Cardiac muscle cell (in vitro differentiated cells and primary cell): Measurements from ENCODE around the gene CCDC149. TPM values are rescaled to one million over a fixed set of nuclear protein-coding genes. Genes with fewer than 3 reads are reported as not detected.

Experiments used
- DNase-seq, 2 donors: peaks; one replicate each; pipeline versions ENCODE4 v3.0.0 to v3.0.0-alpha.2; 2010 to 2017; ENCODE audit warnings: low read depth in 1 of 2, low spot score in 1 of 2
- H3K27ac ChIP-seq: fragments of 200-600 bp; sonication (generic); 2 replicates; pipeline ENCODE4 v1.5.1; 2016
- H3K27me3 ChIP-seq: fragments of 200-600 bp; sonication (generic); 2 replicates; pipeline ENCODE4 v1.6.0; 2016; ENCODE audit warnings: control low read depth
- H3K36me3 ChIP-seq: fragments of 200-600 bp; sonication (generic); 2 replicates; pipeline ENCODE4 v1.5.1; 2016; ENCODE audit warnings: control low read depth
- H3K4me1 ChIP-seq: fragments of 200-600 bp; sonication (generic); 2 replicates; pipeline ENCODE4 v1.8.1; 2017; ENCODE audit warnings: low read depth, mild to moderate bottlenecking, mixed run types
- H3K4me3 ChIP-seq: fragments of 200-600 bp; sonication (generic); 2 replicates; pipeline ENCODE4 v1.5.1; 2016; ENCODE audit warnings: mild to moderate bottlenecking
- H3K9me3 ChIP-seq: fragments of 200-600 bp; sonication (generic); 2 replicates; pipeline ENCODE4 v1.5.1; 2017; ENCODE audit warnings: low read depth, mild to moderate bottlenecking, control low read depth
- CTCF ChIP-seq: IDR thresholded peaks from 2 replicates; pipeline ENCODE4 v1.5.1; 2012; ENCODE audit warnings: low read depth, mild to moderate bottlenecking, low read length
- polyA plus RNA-seq: library from polyadenylated mRNA; unstranded; fragments of >200 nt; fragmentation: Nextera tagmentation; extraction: Ambion mirVana; gene quantifications from 2 replicates; pipeline ENCODE4 v1.2.1, GENCODE V29; 2016
- total RNA-seq: library from RNA; depleted of rRNA; stranded (reverse); fragments of >200 nt; gene quantifications from 2 replicates; pipeline ENCODE4 v1.2.3, GENCODE V29; 2016

Gene CCDC149
- total and polyA plus RNA-seq, 2 experiments from 2014 or later: 4.2 to 7.0 TPM

GRCh38 chr4:24763631-24764297 lies 149.1 kb downstream of the CCDC149 start:
- Histone ChIP-seq H3K9me3 (no peaks in the 10 kb centered on the region), H3K36me3 (no peaks in the 10 kb centered on the region), H3K27ac (no peak overlapping the region), H3K4me1 (peaks cover 4% of the 10 kb centered on the region), H3K4me3 (no peak overlapping the region), H3K27me3 (no peaks in the 10 kb centered on the region)
- no peak for TF ChIP-seq CTCF
- peak in 1 of 2 donors; percentile 45 for DNase-seq

Other genes starting within 250 kb of the CCDC149 start
- 23.2 and 31.0 TPM in 2 replicates for gene SOD3, start 117.5 kb downstream of the CCDC149 start, total RNA-seq
- gene SOD3, start 117.5 kb downstream of the CCDC149 start, polyA plus RNA-seq: 26.9 and 30.2 TPM in 2 replicates
- 4.8 and 7.2 TPM in 2 replicates for gene LGI2, start 117.9 kb upstream of the CCDC149 start, total RNA-seq
- 8.7 and 12.6 TPM in 2 replicates for gene LGI2, start 117.9 kb upstream of the CCDC149 start, polyA plus RNA-seq
- gene SEPSECS, start 247.4 kb upstream of the CCDC149 start, total RNA-seq: 6.3 and 6.4 TPM in 2 replicates
- 3.6 and 9.6 TPM in 2 replicates for gene SEPSECS, start 247.4 kb upstream of the CCDC149 start, polyA plus RNA-seq